Prostate gland (tissue), 2 donors: Measurements from ENCODE around the gene STK4. TPM values are rescaled to one million over a fixed set of nuclear protein-coding genes. Genes with fewer than 3 reads are reported as not detected.

ENCODE experiments used
- DNase-seq: peaks from one replicate; pipeline ENCODE4 v3.0.0-alpha.2; 2019; ENCODE audit warnings: low spot score
- H3K27ac ChIP-seq, 2 donors: fragments of 200-600 bp; sonication (generic); 2 replicates each; pipeline ENCODE4 v1.5.1; 2017 to 2019
- H3K27me3 ChIP-seq: fragments of 200-600 bp; sonication (generic); replicated peaks from 2 replicates; pipeline ENCODE4 v1.5.1; 2019; ENCODE audit not compliant: insufficient read depth
- H3K36me3 ChIP-seq, 2 donors: fragments of 200-600 bp; sonication (generic); 1 replicate in 1 of 2; 2 replicates in 1 of 2; pipeline versions ENCODE4 v1.5.1 to v1.8.1; 2017 to 2019
- H3K4me1 ChIP-seq: fragments of 200-600 bp; sonication (generic); replicated peaks from 2 replicates; pipeline ENCODE4 v1.5.1; 2019
- H3K4me3 ChIP-seq, 2 donors: fragments of 200-600 bp; sonication (generic); 2 replicates each; pipeline ENCODE4 v1.5.1; 2017 to 2019
- H3K9me3 ChIP-seq: fragments of 200-600 bp; sonication (generic); 2 replicates; pipeline ENCODE4 v1.5.1; 2017
- CTCF ChIP-seq, 4 experiments: fragments of 200-600 bp in 2 of 4; fragments of 450-650 bp in 2 of 4; sonication (generic) in 2 of 4; IDR thresholded peaks; 1 replicate in 3 of 4; 2 replicates in 1 of 4; pipeline ENCODE4 v1.5.1; 2016 to 2019; ENCODE audit warnings: antibody characterized with exemption in 4 of 4, mild to moderate bottlenecking in 2 of 4, moderate library complexity in 2 of 4
- POLR2A ChIP-seq: fragments of 450-650 bp; IDR thresholded peaks from one replicate; pipeline ENCODE4 v1.6.1; 2016; ENCODE audit warnings: antibody characterized with exemption, mild to moderate bottlenecking
- POLR2AphosphoS5 ChIP-seq: sonication (generic); formaldehyde crosslinking; IDR thresholded peaks from one replicate; pipeline ENCODE4 v1.6.1; 2017; ENCODE audit warnings: antibody characterized with exemption
- WGBS: methylation state at CpG from one replicate; pipeline ENCODE4 v1.1.5; 2018; 5-methylcytosine and 5-hydroxymethylcytosine counted together
- intact Hi-C: fragments of 100-400 bp; cut with DNase I; formaldehyde crosslinking; loops from one replicate; pipeline ENCODE4 v1.14.2; 2022
- total RNA-seq, 2 donors: library from RNA; depleted of rRNA; stranded (reverse); fragments of >200 nt; gene quantifications; one replicate each; pipeline ENCODE4 v1.1.0, GENCODE V29; 2016

STK4 gene
- total RNA-seq, 2 donors from 2014 or later: 14.4 to 35.1 TPM

- Histone ChIP-seq H3K9me3 (no peaks in the 10 kb centered on the region), H3K4me1 (no peaks in the 10 kb centered on the region), H3K36me3 (no peaks in the 10 kb centered on the region), H3K27ac (no peak overlapping the region), H3K27me3 (no peaks in the 10 kb centered on the region), H3K4me3 (no peak overlapping the region)
- 84% methylated on average over 2 of the region's 2 CpGs for WGBS
- intact Hi-C loops: no loop called here
- DNase-seq: no peak
- TF ChIP-seq POLR2A (no peak), POLR2AphosphoS5 (no peak), CTCF (IDR thresholded peaks at IDR 0.05) (no peak)
Observed at GRCh38 chr20:45047581-45048119, 81.3 kb downstream of the STK4 start.

- no peak overlapping the region for H3K27ac ChIP-seq
- no peaks in the 10 kb centered on the region for H3K4me1 ChIP-seq
- H3K27me3 ChIP-seq: no peaks in the 10 kb centered on the region
- intact Hi-C loops: no loop called here
- TF ChIP-seq CTCF (IDR thresholded peaks at IDR 0.05) (no peak), POLR2AphosphoS5 (no peak), POLR2A (no peak)
- no peak for DNase-seq
- H3K9me3 ChIP-seq: no peaks in the 10 kb centered on the region
- 70% methylated on average over 3 of the region's 3 CpGs for WGBS
- no peaks in the 10 kb centered on the region for H3K36me3 ChIP-seq
- H3K4me3 ChIP-seq: no peak overlapping the region
Observed at GRCh38 chr20:45049438-45049837, 83.1 kb downstream of the STK4 start.

GRCh38 chr20:45049904-45050471 is 83.7 kb downstream of the STK4 start:
- Histone ChIP-seq H3K27me3 (no peaks in the 10 kb centered on the region), H3K36me3 (no peaks in the 10 kb centered on the region), H3K27ac (no peak overlapping the region), H3K9me3 (no peaks in the 10 kb centered on the region), H3K4me3 (no peak overlapping the region), H3K4me1 (no peaks in the 10 kb centered on the region)
- WGBS: 72% methylated on average over 5 of the region's 5 CpGs
- TF ChIP-seq POLR2A (no peak), CTCF (IDR thresholded peaks at IDR 0.05) (no peak), POLR2AphosphoS5 (no peak)
- no peak for DNase-seq
- intact Hi-C loops: no loop called here

GRCh38 chr20:45051204-45052060 is 85.1 kb downstream of the STK4 start:
- DNase-seq: no peak
- Histone ChIP-seq H3K4me1 (no peaks in the 10 kb centered on the region), H3K9me3 (no peaks in the 10 kb centered on the region), H3K4me3 (no peak overlapping the region), H3K36me3 (no peaks in the 10 kb centered on the region), H3K27me3 (no peaks in the 10 kb centered on the region), H3K27ac (no peak overlapping the region)
- TF ChIP-seq CTCF (IDR thresholded peaks at IDR 0.05): no peak
- no peak for TF ChIP-seq POLR2AphosphoS5
- no peak for TF ChIP-seq POLR2A
- WGBS: 90% methylated on average over 3 of the region's 3 CpGs
- intact Hi-C loops: no loop called here
